Measurements from ENCODE around the gene CDK5RAP1.

CDK5RAP1 gene

GRCh38 chr20:33338467-33339258 is 62.7 kb downstream of the CDK5RAP1 start:
- Histone ChIP-seq H3K4me1 (ENCODE audit: insufficient read depth, low read length, poor library complexity, severe bottlenecking) (no peaks in the 10 kb centered on the region), H3F3A (ENCODE audit: low read depth) (no peaks in the 10 kb centered on the region), H3K9ac (ENCODE audit: low read depth, low read length, poor library complexity, severe bottlenecking) (no peak overlapping the region), H4K20me1 (ENCODE audit: insufficient read depth, low read length, poor library complexity, severe bottlenecking) (no peaks in the 10 kb centered on the region), H3K9me3 (ENCODE audit: insufficient read depth, low read depth, low read length) (no peaks in the 10 kb centered on the region), H3K36me3 (ENCODE audit: insufficient read depth, low read length) (no peaks in the 10 kb centered on the region), H3K9me2 (replicated peaks; ENCODE audit: low read depth, low read length) (no peaks in the 10 kb centered on the region), H3K79me2 (ENCODE audit: insufficient read depth, low read length) (no peaks in the 10 kb centered on the region), H3K4me3 (ENCODE audit: low read length, poor library complexity, severe bottlenecking) (no peak overlapping the region), H3K27me3 (ENCODE audit: insufficient read depth, low read length, poor library complexity, severe bottlenecking) (no peaks in the 10 kb centered on the region), H2AFZ (ENCODE audit: low read length) (no peak overlapping the region), H3K4me2 (ENCODE audit: low read depth, low read length, poor library complexity, severe bottlenecking) (no peak overlapping the region)
- TF ChIP-seq CTCF (conservative IDR thresholded peaks at IDR 0.05; ENCODE audit: low read length) (no peak), EZH2phosphoT487 (IDR thresholded peaks at IDR 0.05; ENCODE audit: borderline replicate concordance) (no peak)

GRCh38 chr20:33337531-33338165 is 63.7 kb downstream of the CDK5RAP1 start:
- Histone ChIP-seq H3K9me3 (ENCODE audit: insufficient read depth, low read depth, low read length) (no peaks in the 10 kb centered on the region), H2AFZ (ENCODE audit: low read length) (no peak overlapping the region), H3K27me3 (ENCODE audit: insufficient read depth, low read length, poor library complexity, severe bottlenecking) (no peaks in the 10 kb centered on the region), H3K9me2 (replicated peaks; ENCODE audit: low read depth, low read length) (no peaks in the 10 kb centered on the region), H3K4me3 (ENCODE audit: low read length, poor library complexity, severe bottlenecking) (no peak overlapping the region), H3K79me2 (ENCODE audit: insufficient read depth, low read length) (no peaks in the 10 kb centered on the region), H3K4me2 (ENCODE audit: low read depth, low read length, poor library complexity, severe bottlenecking) (no peak overlapping the region), H3K36me3 (ENCODE audit: insufficient read depth, low read length) (no peaks in the 10 kb centered on the region), H3F3A (ENCODE audit: low read depth) (no peaks in the 10 kb centered on the region), H3K4me1 (ENCODE audit: insufficient read depth, low read length, poor library complexity, severe bottlenecking) (no peaks in the 10 kb centered on the region), H3K9ac (ENCODE audit: low read depth, low read length, poor library complexity, severe bottlenecking) (no peak overlapping the region), H4K20me1 (ENCODE audit: insufficient read depth, low read length, poor library complexity, severe bottlenecking) (no peaks in the 10 kb centered on the region)
- TF ChIP-seq CTCF (conservative IDR thresholded peaks at IDR 0.05; ENCODE audit: low read length) (no peak), EZH2phosphoT487 (IDR thresholded peaks at IDR 0.05; ENCODE audit: borderline replicate concordance) (no peak)

GRCh38 chr20:33337119-33337518 is 64.2 kb downstream of the CDK5RAP1 start:
- Histone ChIP-seq H3K9ac (ENCODE audit: low read depth, low read length, poor library complexity, severe bottlenecking) (no peak overlapping the region), H3K4me3 (ENCODE audit: low read length, poor library complexity, severe bottlenecking) (no peak overlapping the region), H2AFZ (ENCODE audit: low read length) (no peak overlapping the region), H3K27me3 (ENCODE audit: insufficient read depth, low read length, poor library complexity, severe bottlenecking) (no peaks in the 10 kb centered on the region), H3K4me2 (ENCODE audit: low read depth, low read length, poor library complexity, severe bottlenecking) (no peak overlapping the region), H3K9me3 (ENCODE audit: insufficient read depth, low read depth, low read length) (no peaks in the 10 kb centered on the region), H3K9me2 (replicated peaks; ENCODE audit: low read depth, low read length) (no peaks in the 10 kb centered on the region), H3K36me3 (ENCODE audit: insufficient read depth, low read length) (no peaks in the 10 kb centered on the region), H3F3A (ENCODE audit: low read depth) (no peaks in the 10 kb centered on the region), H4K20me1 (ENCODE audit: insufficient read depth, low read length, poor library complexity, severe bottlenecking) (no peaks in the 10 kb centered on the region), H3K4me1 (ENCODE audit: insufficient read depth, low read length, poor library complexity, severe bottlenecking) (no peaks in the 10 kb centered on the region), H3K79me2 (ENCODE audit: insufficient read depth, low read length) (no peaks in the 10 kb centered on the region)
- TF ChIP-seq EZH2phosphoT487 (IDR thresholded peaks at IDR 0.05; ENCODE audit: borderline replicate concordance) (no peak), CTCF (conservative IDR thresholded peaks at IDR 0.05; ENCODE audit: low read length) (no peak)

Data from Loucy (cell line).